ENCODE measurements around the gene MARK4. TPM values are rescaled to one million over a fixed set of nuclear protein-coding genes. Genes with fewer than 3 reads are reported as not detected.

The MARK4 gene
- total RNA-seq, 3 donors from 2014 or later: 11.0 to 20.0 (median 19.2) TPM

DNA sequence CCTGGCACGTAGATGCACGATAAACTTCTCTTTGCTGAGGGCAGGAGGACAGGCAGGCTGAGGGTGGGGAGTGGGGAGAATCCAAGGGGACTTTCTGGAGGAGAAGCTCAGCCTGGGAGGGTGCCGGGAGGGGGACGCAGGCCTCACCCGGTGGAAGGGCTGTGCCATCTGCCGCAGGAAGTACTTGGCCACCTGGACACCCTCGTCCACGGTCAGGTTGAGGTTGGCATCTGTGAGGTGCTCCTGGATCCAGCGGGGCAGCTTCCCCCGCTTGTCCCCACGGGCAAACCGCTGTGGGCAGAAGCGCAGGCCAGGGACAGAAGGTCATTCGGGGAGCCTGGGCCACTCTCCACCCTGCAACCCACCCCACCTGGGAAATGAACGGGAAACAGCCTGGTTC lies 101.0 kb downstream of the MARK4 start:
- intact Hi-C loops (cut with DNase I; ENCODE audit: low total_unique reads): no loop called here
- TF ChIP-seq POLR2A (IDR thresholded peaks at IDR 0.05) (no peak), POLR2AphosphoS5 (IDR thresholded peaks at IDR 0.05) (no peak)
- TF ChIP-seq, protein P1, sequence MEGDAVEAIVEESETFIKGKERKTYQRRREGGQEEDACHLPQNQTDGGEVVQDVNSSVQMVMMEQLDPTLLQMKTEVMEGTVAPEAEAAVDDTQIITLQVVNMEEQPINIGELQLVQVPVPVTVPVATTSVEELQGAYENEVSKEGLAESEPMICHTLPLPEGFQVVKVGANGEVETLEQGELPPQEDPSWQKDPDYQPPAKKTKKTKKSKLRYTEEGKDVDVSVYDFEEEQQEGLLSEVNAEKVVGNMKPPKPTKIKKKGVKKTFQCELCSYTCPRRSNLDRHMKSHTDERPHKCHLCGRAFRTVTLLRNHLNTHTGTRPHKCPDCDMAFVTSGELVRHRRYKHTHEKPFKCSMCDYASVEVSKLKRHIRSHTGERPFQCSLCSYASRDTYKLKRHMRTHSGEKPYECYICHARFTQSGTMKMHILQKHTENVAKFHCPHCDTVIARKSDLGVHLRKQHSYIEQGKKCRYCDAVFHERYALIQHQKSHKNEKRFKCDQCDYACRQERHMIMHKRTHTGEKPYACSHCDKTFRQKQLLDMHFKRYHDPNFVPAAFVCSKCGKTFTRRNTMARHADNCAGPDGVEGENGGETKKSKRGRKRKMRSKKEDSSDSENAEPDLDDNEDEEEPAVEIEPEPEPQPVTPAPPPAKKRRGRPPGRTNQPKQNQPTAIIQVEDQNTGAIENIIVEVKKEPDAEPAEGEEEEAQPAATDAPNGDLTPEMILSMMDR (IDR thresholded peaks at IDR 0.05): no peak
- Histone ChIP-seq H3K27me3 (no peaks in the 10 kb centered on the region), H3K4me1 (no peaks in the 10 kb centered on the region), H3K27ac (no peak overlapping the region), H3K4me3 (no peak overlapping the region), H3K9me3 (no peaks in the 10 kb centered on the region), H3K36me3 (no peaks in the 10 kb centered on the region)
- no peak for DNase-seq (ENCODE audit: low spot score in 2 of 2)

DNA sequence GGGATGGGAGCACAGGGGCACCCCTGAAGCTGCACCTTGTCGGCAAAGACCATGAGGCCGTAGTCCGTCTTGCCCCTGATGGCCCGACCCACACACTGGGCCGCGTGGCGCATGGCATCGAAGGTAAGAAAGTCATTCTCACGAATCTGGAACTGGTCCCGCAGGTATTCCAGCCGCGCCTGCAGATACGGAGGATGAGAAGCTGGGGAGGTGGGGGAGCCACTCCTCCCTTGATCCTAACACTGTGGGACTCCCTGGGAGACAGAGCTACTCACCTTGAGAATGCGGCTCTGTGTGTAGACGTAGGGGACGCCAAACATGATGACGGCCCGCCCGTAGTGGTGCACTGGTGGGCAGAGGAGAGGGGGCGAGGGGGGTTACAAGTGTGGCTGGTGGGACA lies 101.4 kb downstream of the MARK4 start:
- DNase-seq (ENCODE audit: low spot score in 2 of 2): no peak
- intact Hi-C loops (cut with DNase I; ENCODE audit: low total_unique reads): no loop called here
- Histone ChIP-seq H3K27ac (no peak overlapping the region), H3K27me3 (no peaks in the 10 kb centered on the region), H3K9me3 (no peaks in the 10 kb centered on the region), H3K4me1 (no peaks in the 10 kb centered on the region), H3K36me3 (no peaks in the 10 kb centered on the region), H3K4me3 (no peak overlapping the region)
- TF ChIP-seq, protein P1 (IDR thresholded peaks at IDR 0.05): no peak
- no peak for TF ChIP-seq POLR2A (IDR thresholded peaks at IDR 0.05)

DNA sequence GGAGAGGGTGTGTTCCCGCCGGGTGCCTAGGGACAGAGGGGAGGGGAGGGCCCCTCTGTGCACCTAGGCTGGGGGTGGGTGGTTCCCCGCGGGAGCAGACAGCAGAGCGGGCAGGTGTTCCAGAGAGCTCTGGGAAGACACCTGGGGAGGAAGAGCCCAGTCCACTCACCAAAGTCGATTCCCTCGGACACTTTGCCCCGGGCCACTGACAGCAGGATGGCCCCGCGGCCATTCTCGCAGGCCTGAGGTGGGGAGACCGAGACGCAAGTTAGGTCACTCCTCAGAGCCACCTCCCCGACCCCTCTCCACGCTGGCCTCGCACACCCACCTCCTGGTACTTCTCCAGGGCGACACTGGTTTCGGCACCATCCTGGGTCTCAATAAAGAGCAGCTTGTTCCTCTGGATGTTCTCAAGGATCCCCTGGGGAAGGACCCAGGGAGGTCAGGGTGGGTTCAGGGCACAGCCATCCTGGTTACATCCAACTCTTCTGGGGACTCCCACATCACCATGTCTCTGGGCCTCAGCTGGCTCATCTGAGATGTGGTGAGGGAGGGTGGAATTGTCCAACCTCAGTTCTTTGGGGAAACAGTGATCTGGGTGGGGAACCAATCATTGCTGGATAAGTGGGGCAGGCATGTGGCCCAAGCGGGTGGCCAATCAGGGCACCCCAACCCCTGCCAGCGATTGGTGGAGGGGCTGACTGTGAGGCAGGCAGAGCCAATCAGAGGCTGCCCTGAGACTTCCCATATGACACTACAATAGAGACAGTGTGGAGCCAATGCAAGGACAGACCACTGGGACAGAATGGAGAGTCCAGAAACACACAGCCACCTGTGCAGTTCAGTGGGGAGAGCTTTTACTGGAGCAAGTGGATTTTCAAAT lies 102.1 kb downstream of the MARK4 start:
- H3K36me3 ChIP-seq: no peaks in the 10 kb centered on the region

DNA sequence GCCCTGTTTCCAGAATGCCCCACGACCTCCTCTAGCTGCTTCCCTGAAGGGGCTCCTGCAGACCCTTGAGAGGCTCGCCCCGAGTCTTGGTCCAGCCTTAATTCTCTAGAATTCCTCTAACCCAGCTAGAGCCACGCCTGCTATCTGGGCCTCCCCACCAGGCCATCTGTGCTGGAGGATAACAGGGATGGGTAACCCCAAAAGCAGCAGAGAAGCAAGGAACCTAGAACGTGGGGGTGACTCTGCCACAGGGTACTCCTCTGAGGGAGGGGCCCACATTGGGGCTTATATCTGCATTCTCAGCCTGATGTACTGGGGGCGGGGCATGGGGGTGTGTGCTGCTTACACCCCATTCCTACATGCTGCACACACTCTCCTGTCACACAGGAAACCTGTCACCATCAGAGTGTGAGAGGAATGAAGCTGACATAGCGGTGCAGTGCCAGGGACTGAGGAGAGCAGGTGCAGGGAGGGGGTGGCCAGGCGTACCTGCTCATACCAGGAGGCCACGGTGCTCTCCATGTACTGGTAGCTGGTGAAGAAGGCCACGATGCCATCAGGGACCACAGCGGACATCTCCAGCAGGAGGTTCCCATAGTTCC lies 103.3 kb downstream of the MARK4 start:
- DNase-seq (ENCODE audit: low spot score in 2 of 2): no peak
- H3K4me3 ChIP-seq: no peak overlapping the region
- intact Hi-C loops (cut with DNase I; ENCODE audit: low total_unique reads): no loop called here
- no peaks in the 10 kb centered on the region for H3K36me3 ChIP-seq
- no peaks in the 10 kb centered on the region for H3K9me3 ChIP-seq
- no peaks in the 10 kb centered on the region for H3K4me1 ChIP-seq
- TF ChIP-seq, protein P1 (IDR thresholded peaks at IDR 0.05): no peak
- no peaks in the 10 kb centered on the region for H3K27me3 ChIP-seq
- H3K27ac ChIP-seq: no peak overlapping the region

More for the DNA sequence above, 102.1 kb downstream of the MARK4 start:
- no peak overlapping the region for H3K27ac ChIP-seq
- H3K27me3 ChIP-seq: no peaks in the 10 kb centered on the region
- intact Hi-C loops (cut with DNase I; ENCODE audit: low total_unique reads): no loop called here
- H3K4me1 ChIP-seq: no peaks in the 10 kb centered on the region
- no peak for DNase-seq (ENCODE audit: low spot score in 2 of 2)
- H3K9me3 ChIP-seq: no peaks in the 10 kb centered on the region
- TF ChIP-seq POLR2AphosphoS5 (IDR thresholded peaks at IDR 0.05) (no peak), POLR2A (IDR thresholded peaks at IDR 0.05) (no peak)
- TF ChIP-seq, protein P1 (IDR thresholded peaks at IDR 0.05): no peak
- H3K4me3 ChIP-seq: no peak overlapping the region

Other genes starting within 250 kb of the MARK4 start
- gene RELB, start 249.8 kb upstream of the MARK4 start, total RNA-seq: 10 to 100 TPM in 1 of 3 donors, 1 to 10 TPM in 2; 5.8 to 12.5 (median 8.2) TPM
- 10 to 100 TPM; 49.9 to 80.3 (median 57.0) TPM for gene CLASRP, start 212.2 kb upstream of the MARK4 start, total RNA-seq
- 1 to 10 TPM in 2 of 3 donors, under 1 TPM in 1; 0.98 to 1.9 (median 1.3) TPM for gene ZNF296, start 174.8 kb upstream of the MARK4 start, total RNA-seq
- gene GEMIN7, start 172.0 kb upstream of the MARK4 start, total RNA-seq: 10 to 100 TPM; 21.3 to 35.1 (median 22.1) TPM
- 10 to 100 TPM; 18.6 to 50.8 (median 33.8) TPM for gene PPP1R37, start 158.1 kb upstream of the MARK4 start, total RNA-seq
- gene NKPD1, start 90.3 kb upstream of the MARK4 start, total RNA-seq: 1 to 10 TPM in 2 of 3 donors, under 1 TPM in 1; 0.16 to 1.3 (median 1.0) TPM
- gene TRAPPC6A, start 73.0 kb upstream of the MARK4 start, total RNA-seq: 10 to 100 TPM; 29.5 to 54.4 (median 34.7) TPM
- gene BLOC1S3, start 72.5 kb upstream of the MARK4 start, total RNA-seq: 10 to 100 TPM; 10.2 to 13.0 (median 10.6) TPM
- gene EXOC3L2, start 5.9 kb upstream of the MARK4 start, total RNA-seq: 1 to 10 TPM in 1 of 3 donors, under 1 TPM in 2; 0.44 to 2.3 (median 0.64) TPM
- gene CKM, start 71.6 kb downstream of the MARK4 start, total RNA-seq: not detected
- 10 to 100 TPM in 1 of 3 donors, 1 to 10 TPM in 1, not detected in 1; 5.6 to 13.5 TPM for gene KLC3, start 89.5 kb downstream of the MARK4 start, total RNA-seq
- gene ERCC2, start 119.3 kb downstream of the MARK4 start, total RNA-seq: 10 to 100 TPM in 1 of 3 donors, 1 to 10 TPM in 2; 6.4 to 11.5 (median 9.5) TPM
- gene PPP1R13L, start 153.8 kb downstream of the MARK4 start, total RNA-seq: 10 to 100 TPM in 2 of 3 donors, 1 to 10 TPM in 1; 3.4 to 45.1 (median 34.7) TPM
- gene POLR1G, start 155.4 kb downstream of the MARK4 start, total RNA-seq: 1 to 10 TPM; 2.6 to 6.9 (median 5.3) TPM
- 10 to 100 TPM; 89.9 to 96.7 (median 91.2) TPM for gene ERCC1, start 172.6 kb downstream of the MARK4 start, total RNA-seq
- gene FOSB, start 216.7 kb downstream of the MARK4 start, total RNA-seq: 100 to 1,000 TPM in 1 of 3 donors, 10 to 100 TPM in 2; 29.8 to 109 (median 38.4) TPM
- 10 to 100 TPM in 1 of 3 donors, 1 to 10 TPM in 2; 5.9 to 15.1 (median 7.2) TPM for gene RTN2, start 245.8 kb downstream of the MARK4 start, total RNA-seq
- 1 to 10 TPM; 1.8 to 2.5 (median 2.3) TPM for gene PPM1N, start 247.2 kb downstream of the MARK4 start, total RNA-seq